Colonic mucosa (tissue), 4 donors: Measurements from ENCODE around the gene KLF6. TPM values are rescaled to one million over a fixed set of nuclear protein-coding genes. Genes with fewer than 3 reads are reported as not detected.
A peak's percentile ranks its signal among the peaks of the same experiment; 100 is the strongest.

Experiments
- DNase-seq: peaks from one replicate; pipeline ENCODE4 v3.0.0-alpha.2; 2020
- H3K27ac ChIP-seq: fragments of 200-600 bp; one replicate; pipeline ENCODE4 v1.8.0; 2021
- H3K27me3 ChIP-seq: fragments of 200-600 bp; one replicate; pipeline ENCODE4 v1.8.0; 2021
- H3K36me3 ChIP-seq: fragments of 200-600 bp; one replicate; pipeline ENCODE4 v1.8.0; 2021
- H3K4me1 ChIP-seq: fragments of 200-600 bp; one replicate; pipeline ENCODE4 v1.8.0; 2021; ENCODE audit warnings: mild to moderate bottlenecking
- H3K4me3 ChIP-seq: fragments of 200-600 bp; one replicate; pipeline ENCODE4 v1.8.0; 2021
- H3K9ac ChIP-seq, 2 donors: one replicate each; pipeline ENCODE4 v1.7.0; 2013; ENCODE audit warnings: control low read depth in 2 of 2, low read depth in 2 of 2, low read length in 2 of 2
- H3K9me3 ChIP-seq: fragments of 200-600 bp; one replicate; pipeline ENCODE4 v1.8.0; 2021
- intact Hi-C: fragments of 100-400 bp; cut with DNase I; formaldehyde crosslinking; loops from one replicate; pipeline ENCODE4 v1.14.1; 2022
- total RNA-seq, 2 donors: library from RNA; stranded (reverse); fragmentation: NEBNext Ultra II Directional in 1 of 2; extraction: Animal tissue kit (Norgen Biotek cat#: 25700) in 1 of 2; gene quantifications; one replicate each; pipeline ENCODE4 v1.2.1, GENCODE V29; 2021
- TF ChIP-seq, protein P1 (sequence below): fragments of 200-600 bp; IDR thresholded peaks from one replicate; pipeline ENCODE4 v1.8.0; 2022; ENCODE audit warnings: antibody characterized with exemption, mild to moderate bottlenecking
- donor health status: healthy.
- donor health status: DM: no; HTN: no; CAD: no.
- donor health status: DM: no; HTN: no; CAD: no.

The KLF6 gene
- total RNA-seq, 2 donors from 2014 or later, result 106 to 299 TPM

DNA sequence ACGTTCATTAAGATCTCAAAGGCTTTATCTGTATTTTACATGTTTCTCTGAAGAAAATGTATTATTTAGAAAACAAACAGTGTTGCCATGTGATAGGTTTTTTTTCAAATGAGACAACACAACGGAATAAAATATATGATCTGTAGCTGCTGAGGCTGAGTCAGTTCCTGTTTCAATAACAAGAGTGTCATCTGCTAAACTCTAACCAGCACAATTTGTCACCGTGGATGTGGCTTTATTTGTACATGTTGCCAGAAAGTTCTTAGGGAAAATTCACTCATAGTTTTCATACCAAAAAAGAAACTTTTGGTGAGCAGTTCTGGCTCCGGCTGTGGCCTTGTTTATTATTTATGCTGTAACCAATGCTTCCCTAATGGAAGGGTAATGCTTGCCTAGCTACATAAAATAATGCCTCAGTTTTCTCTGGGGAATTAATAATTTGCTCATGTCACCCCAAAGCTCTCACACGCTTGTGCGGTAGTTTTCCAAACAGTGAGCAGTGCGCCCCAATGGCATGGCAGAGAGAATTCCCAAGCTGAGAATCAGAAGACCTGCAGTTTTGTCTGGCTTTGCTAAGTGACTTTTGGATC lies 20.3 kb upstream of the KLF6 start:
- H3K27ac ChIP-seq, result peak overlapping the region; percentile 91
- no peaks in the 10 kb centered on the region for H3K36me3 ChIP-seq
- TF ChIP-seq, protein P1, sequence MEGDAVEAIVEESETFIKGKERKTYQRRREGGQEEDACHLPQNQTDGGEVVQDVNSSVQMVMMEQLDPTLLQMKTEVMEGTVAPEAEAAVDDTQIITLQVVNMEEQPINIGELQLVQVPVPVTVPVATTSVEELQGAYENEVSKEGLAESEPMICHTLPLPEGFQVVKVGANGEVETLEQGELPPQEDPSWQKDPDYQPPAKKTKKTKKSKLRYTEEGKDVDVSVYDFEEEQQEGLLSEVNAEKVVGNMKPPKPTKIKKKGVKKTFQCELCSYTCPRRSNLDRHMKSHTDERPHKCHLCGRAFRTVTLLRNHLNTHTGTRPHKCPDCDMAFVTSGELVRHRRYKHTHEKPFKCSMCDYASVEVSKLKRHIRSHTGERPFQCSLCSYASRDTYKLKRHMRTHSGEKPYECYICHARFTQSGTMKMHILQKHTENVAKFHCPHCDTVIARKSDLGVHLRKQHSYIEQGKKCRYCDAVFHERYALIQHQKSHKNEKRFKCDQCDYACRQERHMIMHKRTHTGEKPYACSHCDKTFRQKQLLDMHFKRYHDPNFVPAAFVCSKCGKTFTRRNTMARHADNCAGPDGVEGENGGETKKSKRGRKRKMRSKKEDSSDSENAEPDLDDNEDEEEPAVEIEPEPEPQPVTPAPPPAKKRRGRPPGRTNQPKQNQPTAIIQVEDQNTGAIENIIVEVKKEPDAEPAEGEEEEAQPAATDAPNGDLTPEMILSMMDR, result no peak
- intact Hi-C loops, result no loop called here
- H3K4me1 ChIP-seq, result peaks cover 17% of the 10 kb centered on the region
- H3K4me3 ChIP-seq, result no peak overlapping the region
- DNase-seq, result no peak
- H3K9ac ChIP-seq, result peak overlapping the region in 1 of 2 donors; percentile 61
- H3K27me3 ChIP-seq, result no peaks in the 10 kb centered on the region
- H3K9me3 ChIP-seq, result no peaks in the 10 kb centered on the region

DNA sequence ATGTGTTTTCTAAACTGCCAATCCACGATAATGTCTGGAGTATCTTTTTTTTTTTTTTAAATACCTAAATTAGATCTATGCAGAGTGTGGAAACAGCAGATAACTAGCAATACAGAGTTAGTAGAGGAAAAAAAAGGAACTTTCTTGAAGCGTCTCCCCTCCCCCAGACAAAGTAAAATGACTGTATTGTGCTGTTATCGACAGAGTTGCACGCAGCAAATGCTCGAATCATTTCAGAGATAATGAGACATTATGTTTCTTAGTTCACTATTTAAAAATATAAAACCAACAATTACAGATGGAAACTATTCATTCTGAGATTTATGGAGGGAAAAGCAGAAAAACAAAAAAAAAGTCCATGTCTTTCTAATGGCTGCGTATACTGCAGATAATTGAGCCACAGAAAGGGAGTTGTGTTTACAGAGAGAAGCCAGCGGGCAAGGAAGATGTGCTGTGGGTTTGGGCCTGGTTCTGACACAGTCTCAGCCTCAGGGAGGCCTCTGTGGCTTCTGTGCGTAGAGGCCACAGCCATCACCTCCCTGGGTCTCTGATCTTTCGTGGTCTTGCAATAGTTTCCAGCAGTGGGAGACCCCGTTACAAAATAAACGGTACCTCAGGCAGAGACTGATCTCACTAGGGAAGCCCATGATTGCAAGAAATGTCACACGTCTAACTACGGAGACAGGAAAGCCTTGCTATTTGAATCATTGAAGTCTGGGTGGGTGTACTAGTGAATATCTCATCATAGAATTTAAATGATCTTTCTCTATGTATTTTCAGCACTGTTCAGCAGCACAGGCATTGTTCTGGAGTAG lies 19.1 kb upstream of the KLF6 start:
- Histone ChIP-seq H3K9me3 (no peaks in the 10 kb centered on the region), H3K27me3 (no peaks in the 10 kb centered on the region), H3K36me3 (no peaks in the 10 kb centered on the region), H3K27ac (peak overlapping the region; percentile 91), H3K4me3 (no peak overlapping the region), H3K4me1 (peaks cover 17% of the 10 kb centered on the region), H3K9ac (peak overlapping the region in 1 of 2 donors; percentile 1)
- TF ChIP-seq, protein P1, result no peak
- no peak for DNase-seq
- intact Hi-C loops, result no loop called here

DNA sequence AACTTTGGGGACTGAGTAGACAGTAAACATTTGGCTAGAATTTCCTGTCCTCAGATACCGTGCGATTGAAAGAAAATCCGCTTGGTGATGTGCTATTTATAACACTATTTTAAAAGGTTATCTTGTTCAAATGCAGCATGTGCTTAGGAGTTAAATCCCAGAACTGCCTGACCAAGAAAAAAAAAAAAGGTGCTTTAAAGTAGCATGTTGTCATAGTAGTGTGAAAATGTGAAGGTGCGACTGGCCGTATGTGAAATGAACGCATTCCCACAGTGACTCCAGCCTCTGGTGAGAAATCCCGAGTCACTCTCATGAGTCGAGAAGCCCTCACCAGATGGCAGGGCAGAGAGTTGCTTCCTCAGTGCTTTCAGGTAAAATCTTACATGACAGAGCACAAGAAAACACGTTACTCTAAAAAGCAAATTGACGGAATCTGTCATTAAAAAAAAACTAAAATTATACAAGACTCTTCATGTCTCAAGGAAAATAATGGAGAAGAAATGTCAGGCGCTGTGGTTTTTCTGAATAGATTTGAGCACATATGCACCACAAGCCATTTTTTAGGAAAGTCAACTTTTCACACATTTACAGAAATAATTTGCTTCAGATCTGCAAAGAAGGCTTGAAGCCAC lies 18.4 kb upstream of the KLF6 start:
- TF ChIP-seq, protein P1, result no peak
- H3K4me1 ChIP-seq, result peaks cover 13% of the 10 kb centered on the region

DNA sequence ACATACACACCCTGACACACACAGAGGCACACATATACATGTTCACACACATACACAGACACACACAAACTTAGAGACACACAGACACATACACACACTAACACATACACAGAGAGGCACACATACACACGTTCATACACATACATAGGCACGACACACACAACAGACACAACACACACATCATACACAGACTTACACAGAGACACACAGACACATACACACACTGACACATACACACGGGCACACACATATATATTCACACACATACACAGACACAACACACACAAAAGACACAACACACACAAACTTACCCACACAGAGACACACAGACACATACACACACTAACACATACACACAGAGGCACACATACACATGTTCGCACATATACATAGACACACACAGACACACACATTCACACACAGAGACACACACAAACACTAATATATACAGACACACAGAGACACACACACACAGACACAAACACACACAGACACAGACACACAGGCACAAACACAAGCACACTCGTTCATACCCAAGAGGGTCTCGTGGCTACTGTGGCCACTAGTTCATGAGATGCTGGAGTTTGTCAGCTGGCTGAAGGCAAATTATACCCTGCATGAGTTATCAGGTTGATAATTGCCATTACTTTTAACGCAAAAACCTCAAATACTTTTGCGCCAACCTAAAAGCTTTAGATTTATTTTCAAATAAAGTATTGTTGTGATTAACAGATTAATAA lies 17.7 kb upstream of the KLF6 start:
- Histone ChIP-seq H3K36me3 (no peaks in the 10 kb centered on the region), H3K4me1 (peaks cover 6% of the 10 kb centered on the region), H3K4me3 (no peak overlapping the region), H3K27ac (no peak overlapping the region), H3K27me3 (no peaks in the 10 kb centered on the region), H3K9ac (no peak overlapping the region), H3K9me3 (no peaks in the 10 kb centered on the region)
- DNase-seq, result no peak
- TF ChIP-seq, protein P1, result no peak
- intact Hi-C loops, result no loop called here

More for the DNA sequence above, 18.4 kb upstream of the KLF6 start:
- H3K9ac ChIP-seq, result no peak overlapping the region
- no peak overlapping the region for H3K27ac ChIP-seq
- H3K4me3 ChIP-seq, result no peak overlapping the region
- no peaks in the 10 kb centered on the region for H3K9me3 ChIP-seq
- no peaks in the 10 kb centered on the region for H3K27me3 ChIP-seq
- H3K36me3 ChIP-seq, result no peaks in the 10 kb centered on the region
- intact Hi-C loops, result no loop called here
- DNase-seq, result no peak

DNA sequence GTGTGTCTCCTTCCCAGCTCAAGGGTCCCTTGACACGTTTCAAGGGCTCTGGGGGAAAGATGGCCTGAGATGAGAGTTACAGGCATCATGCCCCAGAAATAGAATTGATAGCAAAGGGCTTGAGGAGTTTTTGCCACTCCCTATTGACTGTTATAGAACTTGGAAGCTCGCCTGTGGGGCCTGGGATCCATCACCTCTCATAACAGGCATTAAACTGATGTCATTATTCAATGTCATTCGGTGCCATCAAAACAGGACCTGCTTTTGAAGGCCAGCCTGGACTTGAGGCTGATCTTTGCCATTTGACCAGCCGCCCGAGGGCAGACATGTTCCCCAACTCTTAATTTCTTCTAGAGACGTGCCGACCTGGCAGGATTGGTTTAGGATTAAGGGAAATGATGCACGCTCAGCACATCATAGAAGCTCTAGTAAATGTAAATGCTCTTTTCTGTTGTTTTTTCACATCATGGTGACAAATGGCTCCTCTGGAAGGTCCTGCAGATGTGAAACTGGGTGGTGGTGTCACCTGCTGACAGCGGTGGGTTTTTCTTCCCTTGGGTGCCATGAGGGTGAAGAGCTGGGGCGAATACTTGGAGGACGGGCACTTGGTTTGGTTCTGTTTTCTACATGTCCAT lies 16.7 kb upstream of the KLF6 start:
- Histone ChIP-seq H3K36me3 (no peaks in the 10 kb centered on the region), H3K4me1 (peaks cover 6% of the 10 kb centered on the region), H3K27me3 (no peaks in the 10 kb centered on the region), H3K9me3 (no peaks in the 10 kb centered on the region), H3K27ac (no peak overlapping the region), H3K9ac (no peak overlapping the region), H3K4me3 (no peak overlapping the region)
- intact Hi-C loops, result no loop called here
- no peak for DNase-seq
- TF ChIP-seq, protein P1, result no peak
